AG04450 (cell line): ENCODE data around the gene SRP9. TPM values are rescaled to one million over a fixed set of nuclear protein-coding genes. Genes with fewer than 3 reads are reported as not detected.
A peak's percentile ranks its signal among the peaks of the same experiment; 100 is the strongest.
"Not testable (repeated sequence)": the region's sequence is repeated elsewhere in the genome, so short reads cannot be mapped to it uniquely, and the experiment has no call there.

Experiments
- CTCF ChIA-PET: fragments of 300-600, 350-600 bp; formaldehyde crosslinking; extraction: SDS; loops from one replicate; lab custom pipeline; 2022; ENCODE audit warnings: antibody characterized with exemption, inconsistent platforms; lab: Charles Lee
- POLR2A ChIA-PET: fragments of 350-600 bp; formaldehyde crosslinking; extraction: SDS; loops from one replicate; lab custom pipeline; 2021; ENCODE audit warnings: antibody characterized with exemption, inconsistent platforms; lab: Yijun Ruan, JAX
- DNase-seq: peaks from one replicate; pipeline ENCODE4 v3.0.0-alpha.2; 2011; ENCODE audit warnings: low read depth, low spot score
- H3K27ac ChIP-seq: one replicate; pipeline ENCODE4 v1.5.1; 2012; ENCODE audit warnings: low read depth, low read length, control low read depth
- H3K27me3 ChIP-seq: one replicate; pipeline ENCODE4 v1.6.0; 2012; ENCODE audit warnings: low read length; ENCODE audit not compliant: control insufficient read depth, insufficient read depth
- H3K4me3 ChIP-seq: 2 replicates; pipeline ENCODE4 v1.5.1; 2011; ENCODE audit warnings: mild to moderate bottlenecking, low read depth, low read length, control low read depth
- H3K9me3 ChIP-seq: 2 replicates; pipeline ENCODE4 v1.5.1; 2012; ENCODE audit warnings: low read length; ENCODE audit not compliant: control insufficient read depth, insufficient read depth
- polyA plus RNA-seq: library from polyadenylated mRNA; depleted of rRNA; stranded (reverse); fragments of >200 nt; gene quantifications from 2 replicates; pipeline ENCODE4 v1.2.3, GENCODE V29; 2011; rRNA removed
- small RNA-seq: library from RNA; depleted of rRNA; stranded (forward); fragments of <200 nt; gene quantifications from one replicate; pipeline ENCODE3, GENCODE V24; 2012; ENCODE audit warnings: low read depth; ENCODE audit not compliant: insufficient read length
- TF ChIP-seq, protein P1 (sequence below): IDR thresholded peaks from 2 replicates; pipeline ENCODE4 v1.5.1; 2011; ENCODE audit warnings: low read depth, low read length, control low read depth, inconsistent platforms

The SRP9 gene
- polyA plus RNA-seq, 1 experiment = 527 TPM

DNA sequence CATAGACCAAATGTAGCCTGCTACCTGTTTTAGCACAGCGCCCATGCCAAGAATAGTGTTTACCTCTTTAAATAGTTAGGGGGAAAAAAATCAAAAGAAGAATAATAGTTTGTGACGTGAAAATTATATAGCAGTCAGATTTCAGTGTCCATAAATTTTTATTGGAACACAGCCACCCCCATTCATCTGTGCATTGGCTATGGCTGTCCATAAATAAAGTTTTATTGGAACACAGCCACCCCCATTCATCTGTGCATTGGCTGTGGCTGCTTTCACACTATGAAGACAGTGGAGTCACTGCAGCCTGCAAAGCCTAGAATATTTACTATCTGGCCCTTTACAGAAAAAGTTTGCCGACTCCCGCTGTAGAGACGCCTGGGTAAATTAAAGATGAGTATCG lies 53.2 kb downstream of the SRP9 start:
- TF ChIP-seq, protein P1, sequence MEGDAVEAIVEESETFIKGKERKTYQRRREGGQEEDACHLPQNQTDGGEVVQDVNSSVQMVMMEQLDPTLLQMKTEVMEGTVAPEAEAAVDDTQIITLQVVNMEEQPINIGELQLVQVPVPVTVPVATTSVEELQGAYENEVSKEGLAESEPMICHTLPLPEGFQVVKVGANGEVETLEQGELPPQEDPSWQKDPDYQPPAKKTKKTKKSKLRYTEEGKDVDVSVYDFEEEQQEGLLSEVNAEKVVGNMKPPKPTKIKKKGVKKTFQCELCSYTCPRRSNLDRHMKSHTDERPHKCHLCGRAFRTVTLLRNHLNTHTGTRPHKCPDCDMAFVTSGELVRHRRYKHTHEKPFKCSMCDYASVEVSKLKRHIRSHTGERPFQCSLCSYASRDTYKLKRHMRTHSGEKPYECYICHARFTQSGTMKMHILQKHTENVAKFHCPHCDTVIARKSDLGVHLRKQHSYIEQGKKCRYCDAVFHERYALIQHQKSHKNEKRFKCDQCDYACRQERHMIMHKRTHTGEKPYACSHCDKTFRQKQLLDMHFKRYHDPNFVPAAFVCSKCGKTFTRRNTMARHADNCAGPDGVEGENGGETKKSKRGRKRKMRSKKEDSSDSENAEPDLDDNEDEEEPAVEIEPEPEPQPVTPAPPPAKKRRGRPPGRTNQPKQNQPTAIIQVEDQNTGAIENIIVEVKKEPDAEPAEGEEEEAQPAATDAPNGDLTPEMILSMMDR = no peak
- Histone ChIP-seq H3K4me3 (no peak overlapping the region), H3K27ac (no peak overlapping the region), H3K9me3 (no peaks in the 10 kb centered on the region), H3K27me3 (no peaks in the 10 kb centered on the region)
- no peak for DNase-seq
- CTCF ChIA-PET = interaction anchor here (1.1 to 1.4 kb wide), 2 partner anchors 15 kb away, joined by 4 read pairs; no protein-coding TSS in a partner anchor
- POLR2A ChIA-PET = no interaction called here

DNA sequence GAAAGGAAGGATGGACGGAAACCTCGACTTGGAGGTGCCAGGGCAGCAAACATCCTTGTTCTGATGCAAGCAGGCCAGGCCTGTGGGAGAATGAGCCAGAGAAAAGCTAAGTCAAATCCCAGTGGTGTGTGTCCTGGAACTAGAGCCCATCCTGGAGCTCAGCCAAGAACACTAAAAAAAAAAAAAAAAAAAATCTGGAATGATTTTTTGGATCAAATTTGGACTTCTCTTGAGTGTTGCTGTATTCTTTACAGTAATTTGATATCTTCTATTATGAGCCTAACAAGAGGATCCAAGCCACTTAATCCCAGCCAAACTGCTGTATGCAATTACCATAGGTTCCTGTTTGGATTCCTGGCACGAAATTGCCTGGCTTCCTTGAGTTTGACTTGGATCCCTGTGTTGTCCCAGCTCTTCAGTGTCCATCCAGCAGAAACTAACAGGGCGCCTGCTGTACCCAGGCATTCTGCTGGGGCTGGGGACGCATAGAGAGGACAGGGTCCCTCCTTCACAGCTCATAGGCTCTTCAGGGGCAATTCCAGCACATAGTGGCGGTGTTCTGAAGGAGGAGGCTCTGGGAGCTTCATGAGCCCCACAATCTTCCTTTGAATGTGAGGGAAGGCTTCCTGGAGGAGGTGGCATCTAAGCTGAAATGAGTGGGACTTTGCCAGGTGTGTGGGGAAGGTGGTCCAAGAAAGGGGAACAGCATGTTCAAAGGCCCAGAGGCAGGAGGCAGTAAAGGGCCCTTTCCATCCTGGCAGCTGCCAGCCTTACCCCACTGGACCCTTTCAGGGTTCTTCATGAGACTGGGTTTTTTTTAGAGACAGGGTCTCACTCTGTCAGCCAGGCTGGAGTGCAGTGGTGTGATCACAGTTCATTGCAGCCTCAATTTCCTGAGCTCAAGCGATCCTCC lies 57.0 kb downstream of the SRP9 start:
- TF ChIP-seq, protein P1 = no peak
- Histone ChIP-seq H3K4me3 (no peak overlapping the region), H3K9me3 (no peaks in the 10 kb centered on the region), H3K27ac (peak overlapping the region; percentile 31), H3K27me3 (no peaks in the 10 kb centered on the region)
- no peak for DNase-seq
- POLR2A ChIA-PET = interaction anchor here (0.6 to 0.7 kb wide), 4 partner anchors 16 to 48 kb away, joined by 3 to 6 read pairs (median 4); partner anchors contain the start of genes EPHX1 and TMEM63A
- CTCF ChIA-PET = interaction anchor here (0.6 to 2.3 kb wide), 6 partner anchors 8 to 360 kb away, joined by 4 to 16 read pairs (median 4); no protein-coding TSS in a partner anchor

DNA sequence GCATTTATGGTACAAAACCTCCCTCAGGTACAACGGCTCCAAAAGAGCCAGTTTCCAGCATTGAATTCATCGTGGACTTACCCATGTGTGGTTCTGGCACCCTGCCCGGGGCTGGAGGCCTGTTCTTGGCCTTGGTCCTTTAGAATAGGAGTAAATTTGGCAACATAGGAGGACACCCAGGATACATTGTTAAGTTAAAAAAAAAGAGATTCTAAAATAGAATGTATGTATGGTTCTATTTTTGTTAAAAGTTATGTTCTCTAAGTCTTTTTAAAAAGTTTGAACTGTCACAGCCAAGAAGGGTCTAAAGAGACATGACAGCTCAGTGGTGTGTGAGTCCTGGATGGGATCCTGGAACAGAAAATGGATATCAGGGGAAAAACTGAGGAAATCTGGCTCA lies 58.2 kb downstream of the SRP9 start:
- DNase-seq = no peak
- H3K27me3 ChIP-seq = no peaks in the 10 kb centered on the region
- no peaks in the 10 kb centered on the region for H3K9me3 ChIP-seq
- no peak overlapping the region for H3K4me3 ChIP-seq
- H3K27ac ChIP-seq = no peak overlapping the region
- ChIA-PET CTCF (interaction anchor here (0.7 to 1.4 kb wide), 2 partner anchors 9 to 14 kb away, joined by 4 to 5 read pairs; no protein-coding TSS in a partner anchor), POLR2A (interaction anchor here (0.6 kb wide), 1 partner anchor 22 kb away, joined by 3 read pairs; no protein-coding TSS in a partner anchor)
- TF ChIP-seq, protein P1 = no peak

DNA sequence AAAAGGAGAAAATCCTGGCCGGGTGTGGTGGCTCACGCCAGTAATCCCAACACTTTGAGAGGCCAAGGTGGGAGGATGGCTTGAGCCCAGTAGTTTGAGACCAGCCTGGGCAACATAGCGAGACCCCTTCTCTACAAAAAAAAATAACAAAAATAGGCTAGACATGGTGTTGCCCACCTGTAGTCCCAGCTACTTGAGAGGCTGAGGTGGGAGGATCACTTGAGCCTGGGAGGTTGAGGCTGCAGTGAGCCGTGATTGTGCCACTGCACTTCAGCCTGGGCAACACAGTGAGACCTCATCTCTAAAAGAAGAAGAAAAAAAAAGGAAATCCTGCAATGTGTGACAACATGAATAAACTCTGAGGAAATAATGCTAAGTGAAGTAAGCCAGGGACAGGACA lies 58.7 kb downstream of the SRP9 start:
- H3K9me3 ChIP-seq, DNase-seq, H3K27me3 ChIP-seq, H3K27ac ChIP-seq, H3K4me3 ChIP-seq, POLR2A ChIA-PET: not testable (repeated sequence)
- CTCF ChIA-PET = interaction anchor here (1.4 kb wide), 1 partner anchor 9 kb away, joined by 4 read pairs; no protein-coding TSS in a partner anchor

DNA sequence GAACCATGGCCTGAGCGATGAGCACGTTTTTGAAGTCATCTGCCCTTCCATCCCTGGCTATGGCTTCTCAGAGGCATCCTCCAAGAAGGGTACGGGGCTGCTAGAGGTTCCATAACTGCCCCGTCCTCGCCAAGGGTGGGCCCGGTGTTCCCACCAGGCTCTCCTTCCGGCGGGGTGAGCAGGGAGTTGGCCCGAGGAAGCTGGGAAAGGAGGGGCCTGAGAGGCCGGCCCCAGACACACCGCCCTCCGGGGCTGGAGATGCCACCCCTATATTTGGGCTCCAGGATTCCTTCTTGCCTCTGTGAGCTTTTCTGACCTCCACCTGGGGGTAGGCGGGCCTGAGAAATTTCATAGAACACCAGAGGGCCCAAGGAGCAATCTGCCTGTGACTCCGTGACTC lies 61.2 kb downstream of the SRP9 start:
- no peak overlapping the region for H3K4me3 ChIP-seq
- CTCF ChIA-PET = interaction anchor here (0.9 to 1.4 kb wide), 2 partner anchors 8 to 66 kb away, joined by 4 read pairs; no protein-coding TSS in a partner anchor
- TF ChIP-seq, protein P1 = no peak
- H3K9me3 ChIP-seq = no peaks in the 10 kb centered on the region
- POLR2A ChIA-PET = no interaction called here
- no peaks in the 10 kb centered on the region for H3K27me3 ChIP-seq
- DNase-seq = no peak
- H3K27ac ChIP-seq = no peak overlapping the region

Small RNA genes lying within 50 kb of the gene (small RNA-seq; reads per million reads assigned to genes)
- not detected for gene RNU6-1304P

Other genes starting within 250 kb of the SRP9 start
- 93.9 and 121 TPM in 2 replicates for gene ENAH, start 124.7 kb upstream of the SRP9 start, polyA plus RNA-seq
- gene EPHX1, start 32.3 kb downstream of the SRP9 start, polyA plus RNA-seq = 41.3 and 48.5 TPM in 2 replicates
- 16.8 and 17.1 TPM in 2 replicates for gene TMEM63A, start 104.6 kb downstream of the SRP9 start, polyA plus RNA-seq
- 0.05 TPM in 1 of 2 replicates, not detected in the other for gene LEFTY1, start 111.3 kb downstream of the SRP9 start, polyA plus RNA-seq
- 29.4 and 37.5 TPM in 2 replicates for gene PYCR2, start 146.4 kb downstream of the SRP9 start, polyA plus RNA-seq
- gene LEFTY2, start 163.4 kb downstream of the SRP9 start, polyA plus RNA-seq = not detected in 2 replicates
- gene SDE2, start 221.5 kb downstream of the SRP9 start, polyA plus RNA-seq = 12.7 and 15.9 TPM in 2 replicates